A673 (cell line): ENCODE results near the gene CROCC2. TPM values are rescaled to one million over a fixed set of nuclear protein-coding genes. Genes with fewer than 3 reads are reported as not detected.

Source experiments
- BruUV-seq: library from RNA; stranded (reverse); fragments of 400-500 nt; replicated peaks from 2 replicates; lab custom pipeline; 2021; lab: Mats Ljungman, UMichigan
- CTCF ChIA-PET: fragments of 300-600 bp; sonication (Branson Sonifier 250); formaldehyde crosslinking; loops from one replicate; lab custom pipeline; 2022; ENCODE audit warnings: antibody characterized with exemption; lab: Charles Lee
- POLR2A ChIA-PET: fragments of 300-600 bp; sonication (Branson Sonifier 250); formaldehyde crosslinking; loops from one replicate; lab custom pipeline; 2022; ENCODE audit warnings: antibody characterized with exemption; ENCODE audit not compliant: low non-redundant PET; lab: Charles Lee
- DNase-seq: peaks from one replicate; pipeline ENCODE4 v3.0.0-alpha.2; 2015; ENCODE audit warnings: low spot score
- H3K27ac ChIP-seq: fragments of 200-600 bp; sonication (generic); 2 replicates; pipeline ENCODE4 v1.5.1; 2016; ENCODE audit warnings: mixed run types, low read depth, mild to moderate bottlenecking, mixed read lengths, antibody characterized with exemption, low read length; ENCODE audit not compliant: poor library complexity, severe bottlenecking
- H3K27me3 ChIP-seq: fragments of 200-600 bp; sonication (generic); replicated peaks from 2 replicates; pipeline ENCODE4 v1.6.1; 2017; ENCODE audit warnings: mixed run types, low read depth, mild to moderate bottlenecking, mixed read lengths, antibody characterized with exemption, low read length; ENCODE audit not compliant: insufficient read depth, poor library complexity
- H3K36me3 ChIP-seq: fragments of 200-600 bp; sonication (generic); 2 replicates; pipeline ENCODE4 v1.6.1; 2016; ENCODE audit warnings: mixed run types, mild to moderate bottlenecking, mixed read lengths, antibody characterized with exemption, low read length; ENCODE audit not compliant: insufficient read depth, poor library complexity, severe bottlenecking
- H3K4me1 ChIP-seq: fragments of 200-600 bp; sonication (generic); 2 replicates; pipeline ENCODE4 v1.6.1; 2017; ENCODE audit warnings: mixed run types, mild to moderate bottlenecking, mixed read lengths, antibody characterized with exemption, low read length; ENCODE audit not compliant: insufficient read depth, poor library complexity, severe bottlenecking
- H3K4me3 ChIP-seq: fragments of 200-600 bp; sonication (generic); 2 replicates; pipeline ENCODE4 v1.5.1; 2016; ENCODE audit warnings: low read depth, mixed run types, mild to moderate bottlenecking, mixed read lengths, low read length; ENCODE audit not compliant: poor library complexity, severe bottlenecking
- H3K9me3 ChIP-seq: fragments of 200-600 bp; sonication (generic); 2 replicates; pipeline ENCODE4 v1.6.1; 2016; ENCODE audit warnings: mixed run types, low read depth, mild to moderate bottlenecking, mixed read lengths, antibody characterized with exemption, low read length; ENCODE audit not compliant: poor library complexity, severe bottlenecking
- EZH2 ChIP-seq: fragments of 200-600 bp; sonication (generic); IDR thresholded peaks from 2 replicates; pipeline ENCODE4 v1.6.1; 2017; ENCODE audit warnings: borderline replicate concordance, low read depth, mild to moderate bottlenecking, mixed read lengths, antibody characterized with exemption, low read length; ENCODE audit not compliant: poor library complexity, severe bottlenecking
- intact Hi-C: fragments of 100-400 bp; cut with micrococcal nuclease; formaldehyde crosslinking; loops from one replicate; pipeline ENCODE4 v1.10.0; 2022; ENCODE audit not compliant: unreplicated experiment
- total RNA-seq: library from RNA; stranded (reverse); gene quantifications from 2 replicates; pipeline ENCODE4 v1.2.3, GENCODE V29; 2021
- TF ChIP-seq, protein P1 (sequence below): fragments of 300-800, 200-600 bp; sonication (generic); conservative IDR thresholded peaks from 2 replicates; pipeline ENCODE4 v1.5.1; 2017; ENCODE audit warnings: low read depth, mild to moderate bottlenecking, antibody characterized with exemption, low read length, moderate library complexity, mixed read lengths

Gene CROCC2
- total RNA-seq, 1 experiment from 2014 or later, result not detected

DNA sequence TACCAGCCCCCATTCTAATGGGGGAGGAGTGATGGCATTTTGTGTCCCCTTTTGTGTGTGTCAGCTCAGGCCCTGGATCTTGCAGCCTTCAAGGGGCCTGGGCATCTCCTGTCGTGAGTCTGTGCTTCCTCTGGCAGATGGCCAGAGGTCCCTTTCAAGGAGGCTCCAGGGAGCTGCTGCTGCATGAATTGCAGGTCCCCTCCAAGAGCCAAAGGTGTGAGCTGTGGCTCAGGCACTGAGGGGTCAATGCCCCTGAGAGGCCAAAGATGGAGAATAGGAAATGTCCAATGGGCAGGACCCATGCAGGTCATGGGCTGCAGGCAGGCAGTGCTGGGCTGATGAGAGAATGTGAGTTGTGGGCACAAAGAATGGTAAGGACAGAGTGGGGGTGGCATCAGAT is 20.6 kb upstream of the CROCC2 start:
- Histone ChIP-seq H3K36me3 (no peaks in the 10 kb centered on the region), H3K4me3 (no peak overlapping the region), H3K27me3 (no peaks in the 10 kb centered on the region), H3K9me3 (no peaks in the 10 kb centered on the region), H3K4me1 (no peaks in the 10 kb centered on the region), H3K27ac (no peak overlapping the region)
- POLR2A ChIA-PET, result no interaction called here
- no peak for TF ChIP-seq EZH2
- TF ChIP-seq, protein P1, sequence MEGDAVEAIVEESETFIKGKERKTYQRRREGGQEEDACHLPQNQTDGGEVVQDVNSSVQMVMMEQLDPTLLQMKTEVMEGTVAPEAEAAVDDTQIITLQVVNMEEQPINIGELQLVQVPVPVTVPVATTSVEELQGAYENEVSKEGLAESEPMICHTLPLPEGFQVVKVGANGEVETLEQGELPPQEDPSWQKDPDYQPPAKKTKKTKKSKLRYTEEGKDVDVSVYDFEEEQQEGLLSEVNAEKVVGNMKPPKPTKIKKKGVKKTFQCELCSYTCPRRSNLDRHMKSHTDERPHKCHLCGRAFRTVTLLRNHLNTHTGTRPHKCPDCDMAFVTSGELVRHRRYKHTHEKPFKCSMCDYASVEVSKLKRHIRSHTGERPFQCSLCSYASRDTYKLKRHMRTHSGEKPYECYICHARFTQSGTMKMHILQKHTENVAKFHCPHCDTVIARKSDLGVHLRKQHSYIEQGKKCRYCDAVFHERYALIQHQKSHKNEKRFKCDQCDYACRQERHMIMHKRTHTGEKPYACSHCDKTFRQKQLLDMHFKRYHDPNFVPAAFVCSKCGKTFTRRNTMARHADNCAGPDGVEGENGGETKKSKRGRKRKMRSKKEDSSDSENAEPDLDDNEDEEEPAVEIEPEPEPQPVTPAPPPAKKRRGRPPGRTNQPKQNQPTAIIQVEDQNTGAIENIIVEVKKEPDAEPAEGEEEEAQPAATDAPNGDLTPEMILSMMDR, result no peak
- CTCF ChIA-PET, result no interaction called here
- intact Hi-C loops, result no loop called here
- BruUV-seq, result no TSS peak
- DNase-seq, result no peak

DNA sequence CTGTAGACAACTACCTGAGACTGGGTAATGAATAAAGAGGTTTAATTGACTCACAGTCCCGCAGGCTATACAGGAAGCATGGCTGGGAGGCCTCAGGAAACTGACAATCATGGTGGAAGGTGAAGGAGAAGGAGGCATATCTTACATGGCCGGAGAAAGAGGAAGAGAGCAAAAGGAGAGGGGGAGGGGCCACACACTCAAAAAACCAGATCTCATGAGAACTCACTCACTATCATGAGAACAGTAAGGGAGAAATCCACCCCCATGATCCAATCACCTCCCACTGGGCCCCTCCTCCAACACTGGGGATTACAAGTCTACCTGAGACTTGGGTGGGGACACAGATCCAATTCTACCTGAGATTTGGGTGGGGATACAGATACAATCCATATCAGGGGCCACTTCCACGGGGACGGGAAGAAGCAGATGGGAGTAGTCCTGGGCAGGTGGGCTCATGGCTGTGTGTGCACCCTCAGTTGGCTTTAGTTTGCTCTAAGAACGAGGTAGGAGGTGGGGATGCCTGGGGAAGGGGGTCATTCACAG is 20.0 kb upstream of the CROCC2 start:
- POLR2A ChIA-PET, result no interaction called here
- no TSS peak for BruUV-seq
- Histone ChIP-seq H3K36me3 (no peaks in the 10 kb centered on the region), H3K27me3 (no peaks in the 10 kb centered on the region), H3K4me1 (no peaks in the 10 kb centered on the region), H3K4me3 (no peak overlapping the region), H3K27ac (no peak overlapping the region), H3K9me3 (no peaks in the 10 kb centered on the region)
- intact Hi-C loops, result no loop called here
- no peak for TF ChIP-seq EZH2
- no peak for DNase-seq
- CTCF ChIA-PET, result no interaction called here

DNA sequence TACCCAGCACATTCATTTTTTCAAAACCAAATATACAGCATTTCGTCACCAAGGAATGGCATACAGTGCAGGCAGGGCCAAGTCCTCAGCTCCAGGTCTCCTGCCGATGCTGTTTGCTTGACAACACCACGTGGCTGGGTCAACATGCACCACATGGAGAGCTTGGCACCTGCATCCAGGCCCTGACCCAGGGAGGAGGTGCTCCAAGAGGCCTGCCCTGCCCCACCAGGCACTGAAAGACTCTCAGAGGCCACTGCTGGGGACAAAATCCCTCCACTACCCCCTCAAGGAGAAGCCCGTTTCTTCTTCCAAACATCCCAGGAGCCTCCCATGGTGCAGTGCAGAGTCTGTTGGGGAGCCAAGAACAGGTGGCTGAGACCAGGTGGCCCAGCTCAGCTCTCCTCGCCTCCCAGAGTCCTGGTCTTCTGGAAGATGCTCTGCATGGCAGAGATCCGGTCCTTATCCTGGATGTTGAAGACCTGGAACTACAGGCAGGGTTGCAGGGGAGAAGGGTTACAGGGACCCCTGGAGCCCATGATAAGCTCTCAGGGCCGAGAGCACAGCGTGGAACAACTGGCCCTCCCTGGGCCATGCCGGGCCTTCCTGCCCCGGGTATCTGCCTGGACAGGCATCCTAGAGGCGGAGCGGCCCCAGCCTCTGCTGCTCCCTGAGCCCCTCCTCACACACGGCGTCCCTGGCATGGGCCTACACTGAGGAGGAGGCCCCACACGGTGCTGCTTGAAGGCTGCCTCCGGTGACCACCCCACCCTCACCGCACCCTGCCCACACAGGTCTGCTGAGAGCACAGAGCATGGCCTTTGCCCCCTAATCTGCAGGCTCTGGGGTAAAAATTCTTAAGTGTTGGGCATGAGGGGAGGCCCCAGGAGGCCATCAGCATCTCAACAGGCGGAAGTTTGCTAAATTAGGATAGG is 19.2 kb upstream of the CROCC2 start:
- intact Hi-C loops, result no loop called here
- no peaks in the 10 kb centered on the region for H3K36me3 ChIP-seq
- CTCF ChIA-PET, result no interaction called here
- no peaks in the 10 kb centered on the region for H3K4me1 ChIP-seq
- TF ChIP-seq, protein P1, result no peak
- no peak for TF ChIP-seq EZH2
- no peak overlapping the region for H3K27ac ChIP-seq
- no peak overlapping the region for H3K4me3 ChIP-seq
- BruUV-seq, result no TSS peak
- POLR2A ChIA-PET, result no interaction called here
- no peaks in the 10 kb centered on the region for H3K9me3 ChIP-seq
- DNase-seq, result no peak
- no peaks in the 10 kb centered on the region for H3K27me3 ChIP-seq
